Activated T-cell treated with anti-CD3 and anti-CD28 coated beads, Interleukin-2, amount 50 U/mL, for 4 hours (primary cell): ENCODE results near the gene USP17L5. TPM values are rescaled to one million over a fixed set of nuclear protein-coding genes. Genes with fewer than 3 reads are reported as not detected.

Experiments used
- total RNA-seq, 3 donors: library from RNA; stranded (reverse); gene quantifications; one replicate each; pipeline ENCODE4 v1.2.1, GENCODE V29; 2021

The USP17L5 gene
- total RNA-seq, 3 donors from 2014 or later, result not detected

Other genes with a start within 250 kb of the USP17L5 start
- under 1 TPM in 1 of 3 donors, not detected in 2; 0.10 TPM for gene FAM90A26, start 169.0 kb upstream of the USP17L5 start, total RNA-seq
- not detected for gene USP17L10, start 128.7 kb upstream of the USP17L5 start, total RNA-seq
- gene USP17L11, start 124.0 kb upstream of the USP17L5 start, total RNA-seq, result not detected
- not detected for gene USP17L12, start 119.3 kb upstream of the USP17L5 start, total RNA-seq
- not detected for gene USP17L13, start 114.5 kb upstream of the USP17L5 start, total RNA-seq
- not detected for gene USP17L15, start 105.0 kb upstream of the USP17L5 start, total RNA-seq
- gene USP17L17, start 95.5 kb upstream of the USP17L5 start, total RNA-seq, result not detected
- not detected for gene USP17L18, start 90.8 kb upstream of the USP17L5 start, total RNA-seq
- gene USP17L19, start 86.0 kb upstream of the USP17L5 start, total RNA-seq, result not detected
- gene USP17L20, start 81.3 kb upstream of the USP17L5 start, total RNA-seq, result not detected
- gene USP17L21, start 76.5 kb upstream of the USP17L5 start, total RNA-seq, result not detected
- gene USP17L22, start 71.8 kb upstream of the USP17L5 start, total RNA-seq, result not detected
- gene USP17L24, start 14.2 kb upstream of the USP17L5 start, total RNA-seq, result not detected
- gene USP17L25, start 9.5 kb upstream of the USP17L5 start, total RNA-seq, result not detected
- not detected for gene USP17L26, start 4.7 kb upstream of the USP17L5 start, total RNA-seq
- gene USP17L27, start 4.7 kb downstream of the USP17L5 start, total RNA-seq, result not detected
- gene USP17L28, start 9.5 kb downstream of the USP17L5 start, total RNA-seq, result not detected
- not detected for gene USP17L29, start 14.2 kb downstream of the USP17L5 start, total RNA-seq
- gene USP17L30, start 23.7 kb downstream of the USP17L5 start, total RNA-seq, result not detected
- not detected for gene DEFB131A, start 105.0 kb downstream of the USP17L5 start, total RNA-seq